Measurements from ENCODE around the gene HOXB9.

The HOXB9 gene

DNA sequence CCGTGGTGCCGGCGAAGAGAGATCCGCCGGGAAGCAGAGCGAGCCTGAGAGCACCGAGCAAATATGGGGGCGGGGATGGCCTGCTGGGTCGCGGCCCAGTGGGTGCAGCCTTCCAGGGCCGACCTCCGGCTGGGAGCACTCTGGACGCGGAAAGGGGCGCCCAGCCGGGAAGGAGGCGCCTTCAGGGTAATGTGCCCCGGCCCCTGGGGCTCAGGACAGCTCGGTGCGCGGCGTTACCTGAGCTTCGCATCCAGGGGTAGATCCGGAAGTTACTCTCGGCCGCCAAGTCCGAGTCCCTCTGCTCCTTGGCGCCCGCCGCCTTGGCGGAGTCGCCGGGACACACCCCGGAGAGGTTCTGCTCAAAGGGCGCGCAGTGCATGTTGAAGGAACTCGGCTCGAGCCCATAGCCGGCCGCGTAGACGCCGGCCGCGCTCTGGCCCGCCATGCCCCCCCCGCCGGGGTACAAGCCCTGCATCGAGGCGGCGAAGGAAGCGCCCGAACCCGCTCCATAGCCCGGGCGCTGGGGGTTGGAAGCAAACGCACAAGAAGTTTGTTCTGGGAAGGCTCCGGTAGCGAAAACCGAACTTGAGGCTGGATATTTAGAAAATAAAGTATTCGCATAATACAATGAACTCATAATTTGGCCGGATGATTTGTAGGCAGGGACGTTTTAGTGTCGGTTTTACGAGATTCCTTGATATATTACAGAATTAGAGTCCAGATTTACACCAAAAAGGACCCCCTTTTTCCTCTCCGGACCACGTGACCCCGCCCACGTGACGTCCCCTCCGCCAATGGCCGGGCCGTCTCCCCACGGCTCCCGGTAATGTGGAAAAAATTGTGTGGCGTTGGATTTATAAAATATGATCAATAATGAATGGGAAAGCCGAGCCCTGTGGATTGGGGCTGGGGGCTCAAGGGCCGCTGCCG, 15.6 kb downstream of the HOXB9 start, which contains the start of gene HOXB7:
Gene HOXB7, minus strand, starts transcription at position 736 of the 930 bp plus-strand sequence. Its CDS starts 99 bp downstream, at position 637.
- DNase-seq: peak; percentile 45

DNA sequence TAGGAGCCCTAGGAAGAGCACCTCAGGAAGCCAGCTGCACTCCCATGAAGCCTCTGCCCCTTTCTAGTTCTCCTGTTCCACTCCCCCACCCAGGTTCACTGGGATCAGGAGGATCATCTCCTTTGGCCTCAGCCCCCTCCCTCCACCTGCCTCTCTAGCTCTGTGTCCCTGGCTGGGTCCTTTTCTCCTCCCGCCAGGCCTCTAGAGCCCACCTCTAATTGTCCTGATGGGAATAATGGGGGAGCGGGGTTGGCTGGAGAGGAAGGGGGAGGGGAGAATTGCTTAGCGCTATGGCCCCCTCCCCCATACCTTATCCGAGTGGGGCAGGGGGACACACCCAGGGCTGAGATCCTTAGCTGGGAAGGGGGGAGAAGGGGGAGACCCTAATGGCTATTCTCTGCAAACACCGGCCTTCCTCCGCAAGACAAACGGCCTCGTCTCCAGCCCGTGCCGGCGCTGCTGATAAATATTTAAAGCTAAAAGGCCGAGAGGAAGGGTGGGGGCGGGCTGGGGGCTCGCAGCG, 16.3 kb downstream of the HOXB9 start:
- DNase-seq: no peak

DNA sequence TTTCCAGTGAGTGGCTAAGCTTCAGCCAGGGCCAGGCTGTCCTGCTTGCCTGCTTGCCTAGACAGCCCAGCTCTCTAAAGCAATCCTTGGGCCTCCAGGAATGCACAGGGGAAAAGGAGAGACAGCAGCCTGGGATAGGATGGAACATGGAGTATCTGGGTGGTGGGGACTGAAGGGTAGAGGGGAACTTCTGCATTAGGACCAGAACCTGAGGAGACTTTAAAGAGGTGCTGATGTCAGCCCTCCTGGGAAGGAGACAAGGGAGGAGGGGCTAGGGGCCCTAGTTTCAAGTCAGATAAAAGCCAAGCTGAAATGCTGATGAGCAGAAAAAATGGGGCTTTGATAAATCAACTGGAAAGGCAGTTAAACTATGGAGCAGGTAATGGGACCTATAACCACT, 17.1 kb downstream of the HOXB9 start:
- DNase-seq: no peak

DNA sequence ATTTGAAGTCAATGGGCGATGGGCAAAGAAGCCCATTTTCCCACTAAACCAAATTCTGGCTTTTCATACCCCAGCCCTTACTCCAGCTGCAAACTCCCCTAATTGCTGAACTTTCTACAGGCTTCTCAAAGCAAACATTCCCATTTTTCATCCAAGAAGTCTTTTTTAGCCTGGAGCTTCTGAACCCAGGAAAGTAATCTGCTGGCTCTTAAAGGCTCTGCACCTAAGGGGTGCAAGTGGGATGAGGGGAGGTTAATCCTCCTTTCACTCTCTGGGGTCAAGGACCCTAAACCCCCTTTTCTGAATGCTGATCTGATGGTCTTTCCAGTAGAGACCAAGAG, 17.7 kb downstream of the HOXB9 start:
- no peak for DNase-seq

DNA sequence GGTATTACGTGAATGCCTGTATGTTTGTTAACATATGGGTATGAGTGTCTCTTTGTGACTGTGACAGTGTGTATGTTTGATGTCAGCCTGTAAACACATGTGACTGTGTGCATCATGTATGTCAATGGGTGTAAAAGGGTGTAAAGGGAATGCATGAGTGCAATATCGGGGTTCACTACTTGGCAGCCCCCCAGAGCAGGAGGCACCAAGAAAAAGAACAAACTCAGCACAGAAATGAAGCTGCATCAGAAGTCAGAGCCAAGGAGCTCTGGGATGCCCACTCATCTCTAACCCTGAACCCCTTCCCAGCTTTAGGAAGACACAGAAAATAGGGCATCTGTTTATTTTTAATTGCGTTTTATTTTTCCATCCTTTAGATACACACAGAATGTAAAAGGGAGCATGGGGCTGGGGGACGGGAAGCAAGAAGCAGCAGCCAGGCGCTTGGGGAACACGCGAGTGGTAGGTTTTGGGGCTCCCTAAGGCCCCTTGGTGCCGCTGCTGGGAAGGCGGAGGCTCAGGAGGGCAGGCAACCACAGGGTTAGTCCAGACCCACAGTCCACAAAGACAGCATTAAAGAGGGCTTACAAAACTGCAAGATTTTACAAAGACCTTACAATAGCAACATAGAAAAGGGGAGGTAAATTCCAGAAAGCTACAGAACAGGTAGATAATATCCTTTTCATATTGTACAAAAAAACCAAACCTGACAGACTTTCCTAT, 19.1 kb downstream of the HOXB9 start:
- DNase-seq: no peak

DNA sequence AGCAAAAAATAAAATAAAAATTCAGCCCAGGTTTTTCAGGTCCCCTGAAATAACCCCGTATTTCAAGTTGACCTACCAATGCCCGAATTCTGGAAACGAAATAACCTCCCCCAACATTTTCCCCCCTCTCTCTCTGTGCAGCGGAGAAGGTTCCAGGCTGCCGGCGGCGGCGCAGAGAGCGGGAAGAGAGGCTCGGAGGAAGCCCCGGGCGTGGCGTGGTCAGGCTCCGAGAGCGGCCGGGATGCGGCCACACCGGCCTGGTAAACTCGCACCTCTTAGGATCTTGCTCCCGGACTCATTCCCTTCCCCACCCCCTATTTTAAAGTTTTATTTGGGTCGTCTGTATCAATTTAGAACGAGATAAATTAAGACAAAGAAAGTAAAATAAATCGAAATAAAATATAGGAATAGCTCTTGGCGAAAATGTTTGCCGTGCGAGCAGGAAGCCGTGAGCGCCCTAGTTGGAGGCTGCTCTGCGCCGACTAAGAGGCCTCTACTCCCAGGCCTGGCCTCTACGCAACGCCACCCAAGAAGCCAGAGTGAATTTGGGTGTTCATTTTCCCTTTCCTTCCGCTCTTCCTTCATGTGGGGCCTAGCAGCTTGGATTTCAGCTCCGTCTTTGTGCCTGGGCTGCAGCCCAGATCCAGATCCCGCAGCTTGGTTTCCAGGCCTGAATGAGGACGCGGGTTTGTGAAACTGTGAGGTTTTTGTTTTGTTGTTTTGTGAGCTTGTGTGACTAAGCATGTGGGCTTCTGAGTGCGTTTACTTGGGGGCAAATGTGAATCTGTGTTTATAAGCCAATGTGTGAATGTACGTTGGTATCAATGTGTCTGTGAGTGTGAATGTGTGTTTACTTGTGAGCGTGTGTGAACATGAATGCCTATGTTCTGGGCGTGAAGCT, 19.9 kb downstream of the HOXB9 start:
- no peak for DNase-seq

DNA sequence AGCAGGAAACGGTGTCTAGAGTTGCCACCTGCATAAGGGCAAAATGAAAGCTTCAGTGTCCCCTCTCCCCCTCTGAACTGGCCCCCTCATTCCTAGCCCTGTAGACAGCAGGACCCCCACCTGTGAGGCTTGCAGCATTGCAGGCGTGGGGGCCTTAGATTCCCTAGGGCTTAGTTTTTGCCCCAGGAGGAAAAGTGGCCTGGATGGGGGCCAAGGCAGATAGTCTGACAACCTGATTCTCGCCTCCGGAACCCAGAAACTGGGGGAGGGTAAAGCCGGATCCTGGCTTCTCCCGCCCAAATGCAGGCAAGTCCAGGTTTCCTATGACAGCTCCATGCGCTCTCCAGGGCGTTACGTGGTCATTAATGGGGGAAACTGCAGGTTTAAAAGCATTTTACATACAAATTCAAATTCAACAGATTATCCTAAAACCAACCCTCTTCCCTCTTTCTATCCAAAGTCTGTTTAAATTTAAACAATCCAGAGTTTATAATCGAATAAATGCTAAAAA, 20.7 kb downstream of the HOXB9 start:
- no peak for DNase-seq

DNA sequence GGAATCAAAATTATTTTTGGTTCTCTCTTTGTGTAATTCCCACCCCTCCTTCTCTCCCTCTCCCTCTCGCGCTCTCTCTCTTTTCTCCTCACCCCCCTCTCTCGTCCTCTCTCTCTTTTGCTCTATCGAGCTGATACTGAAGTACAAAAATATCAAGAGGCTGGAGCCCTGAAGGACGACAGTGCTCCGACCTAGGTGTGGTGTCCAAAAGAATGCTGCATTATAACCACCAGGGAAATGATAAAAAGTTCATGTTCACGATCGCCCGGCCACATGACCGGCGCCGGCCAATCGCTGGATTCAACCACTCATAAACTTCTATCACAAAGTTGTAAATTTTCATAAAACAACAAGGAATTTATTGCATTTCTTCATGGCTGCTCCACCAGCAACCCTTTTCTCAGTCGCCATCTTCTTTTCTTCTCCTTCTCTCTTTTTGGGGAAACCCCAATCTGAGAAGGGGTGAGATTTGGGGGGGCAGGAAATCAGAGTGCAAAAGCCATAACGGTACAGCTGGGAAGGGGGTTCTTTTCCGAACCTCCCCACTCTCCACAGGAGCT, 21.3 kb downstream of the HOXB9 start, which contains the start of gene HOXB6:
Gene HOXB6, minus strand, starts transcription at position 217 of the 560 bp plus-strand sequence. CDS start 6,836 bp downstream, outside the sequence.
- no peak for DNase-seq

DNA sequence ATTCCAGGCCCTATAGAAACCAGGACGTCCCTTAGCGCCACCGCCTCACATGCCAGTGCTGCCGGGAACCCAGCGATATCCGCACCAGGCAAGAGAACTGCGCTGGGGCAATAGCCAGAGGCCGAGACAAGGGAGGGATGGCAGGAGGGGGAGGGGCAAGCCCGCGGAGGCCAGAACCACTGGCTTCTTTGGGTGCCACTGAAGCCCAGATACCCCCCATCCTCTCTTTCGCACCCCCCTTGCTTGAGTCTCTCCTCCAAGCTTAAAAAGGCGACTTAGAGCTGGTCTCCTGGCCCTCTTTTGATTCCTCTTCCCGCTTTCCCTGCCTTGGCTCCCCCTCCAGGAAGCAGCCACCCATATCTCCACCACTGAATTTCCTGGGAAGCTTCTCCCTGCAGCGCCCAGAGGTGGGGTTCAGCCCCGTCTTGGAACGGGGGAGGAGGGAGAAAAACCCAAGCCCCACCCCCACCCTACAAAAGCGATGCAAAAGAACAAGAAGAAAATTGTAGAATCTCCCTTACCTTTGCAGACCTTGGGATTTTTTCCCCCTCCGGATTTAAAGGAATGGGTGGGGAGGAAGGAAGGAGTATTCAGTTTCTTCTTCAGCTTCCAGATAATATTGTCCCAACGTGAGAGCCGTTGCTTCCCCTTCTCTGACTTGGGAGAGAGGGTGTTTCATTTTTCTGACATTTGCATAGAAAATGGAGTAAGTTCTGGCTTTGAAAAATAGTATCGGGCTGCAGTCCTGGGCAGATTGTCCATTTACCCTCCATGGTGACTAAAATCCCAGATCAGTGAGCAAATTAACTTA, 22.0 kb downstream of the HOXB9 start:
- DNase-seq: peak; percentile 24

DNA sequence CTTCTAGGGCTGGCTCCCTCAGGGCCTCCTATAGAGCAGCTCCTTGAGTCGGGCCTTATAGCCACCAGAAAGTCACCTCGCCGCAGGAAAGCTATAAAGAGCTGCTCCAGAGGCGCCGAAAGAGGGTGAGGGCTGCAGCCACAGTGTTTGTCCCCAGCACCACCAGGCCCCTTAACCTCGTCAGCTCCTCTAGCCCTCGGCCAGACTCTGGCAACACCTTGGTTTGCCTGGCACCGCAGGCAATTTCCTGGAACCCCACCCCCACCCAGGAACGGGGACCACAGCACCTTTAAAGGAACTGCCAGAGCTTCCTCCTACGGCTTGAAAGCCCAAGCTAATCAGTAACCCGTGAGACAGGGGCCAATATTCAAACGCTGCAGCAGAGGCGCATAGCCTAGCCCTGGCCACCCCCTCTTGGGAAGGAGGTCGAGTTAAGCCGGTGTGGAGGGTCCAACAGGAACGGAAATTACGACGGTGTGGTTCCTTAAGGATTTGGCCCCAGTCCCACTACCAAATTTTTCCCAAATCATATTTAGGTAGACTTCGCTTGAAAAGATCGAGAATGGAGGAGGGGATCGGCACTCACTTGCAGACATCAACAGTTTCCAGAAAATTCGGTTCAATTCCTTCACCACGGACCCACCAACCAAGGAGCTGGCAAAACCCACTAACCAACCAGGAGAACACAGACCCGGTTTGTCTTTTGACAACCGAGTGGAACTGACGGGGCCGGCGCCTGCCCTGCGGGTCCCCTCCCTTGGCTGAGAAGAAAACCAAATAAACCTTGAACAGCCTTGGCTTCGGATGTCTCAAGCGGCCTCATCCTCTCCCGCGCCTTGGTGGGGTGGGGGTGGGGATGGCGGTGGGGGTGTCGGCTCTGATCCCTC, 24.4 kb downstream of the HOXB9 start:
- no peak for DNase-seq

DNA sequence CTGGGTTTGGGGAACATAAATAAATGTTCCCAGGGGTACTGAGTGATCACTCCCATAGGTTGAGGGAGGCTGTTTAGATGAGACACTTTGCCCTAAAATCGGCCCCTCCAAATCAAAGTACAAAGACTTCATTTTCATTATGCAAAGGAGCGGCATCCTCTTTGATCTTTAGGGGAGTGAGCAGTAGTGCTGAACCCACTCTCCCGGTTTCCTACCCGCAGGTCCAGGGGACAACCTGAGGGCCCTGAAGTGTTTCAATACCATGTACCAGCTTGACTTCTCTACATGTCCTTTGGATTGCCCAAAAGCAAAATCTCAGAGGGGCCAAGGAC, 25.0 kb downstream of the HOXB9 start:
- DNase-seq: no peak

DNA sequence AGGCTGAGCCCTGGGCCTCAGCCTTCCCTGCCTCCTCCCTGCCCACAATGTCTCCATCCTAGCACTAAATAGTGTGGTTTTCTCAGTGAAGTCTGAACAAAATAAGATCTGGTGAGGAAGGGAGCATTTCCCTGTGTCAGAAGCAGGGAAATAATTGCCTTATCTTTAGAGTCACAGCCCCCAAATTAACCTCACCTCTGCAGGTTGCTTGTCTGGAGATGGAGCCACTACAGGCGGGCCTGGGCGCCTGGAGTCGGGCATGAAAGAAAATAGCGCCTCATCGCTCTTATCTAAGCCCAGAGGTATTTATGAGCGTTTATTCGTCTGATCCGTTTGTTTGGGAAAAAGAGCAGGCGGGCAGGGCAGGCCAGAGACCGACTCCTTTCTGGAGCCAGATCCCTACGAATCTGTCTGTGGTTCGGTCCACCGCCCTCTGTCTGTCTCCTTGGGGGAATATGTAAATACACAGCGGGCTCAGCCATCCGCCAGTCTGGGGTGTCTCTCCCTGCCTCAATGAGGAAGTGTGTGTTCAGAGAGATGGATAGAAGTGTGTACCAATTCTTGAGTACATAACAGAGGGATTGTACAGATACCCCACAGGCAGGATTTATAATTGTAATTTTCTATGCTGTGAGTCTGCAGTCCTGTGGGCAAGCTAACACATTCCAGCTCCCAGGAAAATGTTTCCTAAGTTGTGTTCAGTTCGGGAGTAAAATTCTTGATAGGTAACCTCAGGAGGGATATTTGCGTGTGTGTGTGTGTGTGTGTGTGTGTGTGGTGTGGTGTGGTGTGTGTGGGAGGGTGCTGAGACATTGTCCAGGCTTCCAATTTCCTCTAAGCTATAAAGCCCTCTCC, 25.7 kb downstream of the HOXB9 start:
- DNase-seq: peak; percentile 47

DNA sequence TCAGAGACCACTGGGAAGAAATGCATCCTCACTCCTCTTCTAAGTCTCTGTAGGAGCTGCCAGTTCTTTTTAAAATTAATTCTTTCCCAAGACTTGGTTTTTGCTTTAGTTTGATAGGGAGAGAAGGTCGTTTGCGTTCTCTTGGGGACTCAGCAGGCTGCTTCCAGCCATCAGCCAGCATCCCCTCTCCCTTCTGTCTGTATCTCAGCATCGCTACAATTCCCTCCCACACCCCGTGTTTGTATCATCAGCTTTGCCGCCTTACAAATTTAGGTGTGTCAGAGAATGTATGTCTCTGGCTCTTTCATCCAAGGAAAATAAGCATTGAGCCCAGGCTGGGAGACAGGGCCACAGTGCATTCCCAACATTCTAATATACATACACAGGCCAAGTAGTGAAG, 26.8 kb downstream of the HOXB9 start:
- no peak for DNase-seq

DNA sequence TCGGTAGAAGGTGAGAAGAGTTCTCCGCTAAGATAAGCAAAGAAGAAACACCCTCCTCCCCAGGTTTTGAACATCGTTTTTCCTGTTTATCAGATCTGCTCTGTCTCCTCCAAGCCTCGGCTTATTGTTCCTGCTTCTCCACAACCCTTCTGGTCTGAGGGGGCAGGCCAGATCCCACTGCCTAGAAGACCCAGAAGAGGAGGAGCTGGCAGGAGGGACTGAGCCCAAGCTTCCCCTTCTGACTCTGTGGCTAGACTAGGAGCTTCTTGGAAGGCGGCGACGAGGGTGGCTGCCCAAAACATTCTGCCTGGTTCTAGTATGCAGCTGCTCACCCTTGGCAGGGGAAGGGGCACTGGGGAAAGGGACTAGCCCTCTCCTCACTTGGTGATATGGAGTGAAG, 27.4 kb downstream of the HOXB9 start:
- no peak for DNase-seq

DNA sequence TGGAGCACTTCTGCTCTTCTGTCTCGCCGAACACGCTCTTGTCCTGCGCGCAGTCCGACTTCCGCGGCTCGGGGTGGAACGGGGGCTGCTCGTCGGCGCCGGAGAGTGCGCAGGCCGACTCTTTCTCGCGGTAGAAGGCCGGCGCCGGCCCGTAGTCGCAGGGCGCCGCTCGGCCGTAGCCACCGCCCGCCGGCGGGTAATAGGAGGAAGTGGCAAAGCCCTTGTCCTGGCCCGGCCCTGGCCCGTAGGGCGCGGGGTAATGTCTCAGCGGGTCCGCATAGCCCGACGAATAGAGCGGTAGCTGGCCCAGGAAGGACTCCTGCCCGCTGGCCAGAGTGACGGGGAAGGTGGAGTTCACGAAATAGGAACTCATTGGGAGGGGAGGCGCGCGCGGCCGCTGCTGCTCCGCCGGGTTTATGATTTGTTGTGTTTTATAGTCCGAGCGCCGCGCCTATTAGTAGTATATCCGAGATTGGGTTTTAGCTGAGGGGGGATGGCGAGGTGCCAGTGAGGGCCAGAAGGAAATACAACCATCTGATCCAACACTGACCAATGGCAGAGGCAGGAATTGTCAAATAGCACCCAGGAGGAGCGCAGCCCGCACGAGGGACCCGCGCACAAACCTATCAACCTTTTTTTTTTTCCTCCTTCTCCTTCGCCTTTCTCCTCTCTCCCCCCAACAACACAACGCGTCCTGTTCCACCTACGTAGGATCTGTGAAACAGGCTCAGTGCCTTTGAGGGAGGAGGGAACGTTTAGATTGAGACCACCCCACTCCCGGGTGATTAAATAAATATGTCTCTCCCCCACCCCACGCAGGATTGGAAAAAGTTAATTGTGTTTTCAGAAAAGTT, 28.2 kb downstream of the HOXB9 start:
- peak; percentile 54 for DNase-seq

DNA sequence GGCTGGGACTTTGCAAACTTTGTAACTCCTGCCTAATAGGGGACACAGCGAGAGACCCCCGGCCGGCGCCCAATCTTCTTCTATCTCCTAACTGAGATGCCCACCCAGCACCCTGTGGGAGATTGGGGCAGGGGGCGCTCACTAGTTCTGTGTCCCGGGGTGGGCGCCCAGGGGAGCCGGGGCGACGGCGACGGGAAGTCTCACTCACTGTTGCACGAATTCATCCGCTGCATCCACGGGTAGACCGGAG, 28.7 kb downstream of the HOXB9 start:
- DNase-seq: no peak

DNA sequence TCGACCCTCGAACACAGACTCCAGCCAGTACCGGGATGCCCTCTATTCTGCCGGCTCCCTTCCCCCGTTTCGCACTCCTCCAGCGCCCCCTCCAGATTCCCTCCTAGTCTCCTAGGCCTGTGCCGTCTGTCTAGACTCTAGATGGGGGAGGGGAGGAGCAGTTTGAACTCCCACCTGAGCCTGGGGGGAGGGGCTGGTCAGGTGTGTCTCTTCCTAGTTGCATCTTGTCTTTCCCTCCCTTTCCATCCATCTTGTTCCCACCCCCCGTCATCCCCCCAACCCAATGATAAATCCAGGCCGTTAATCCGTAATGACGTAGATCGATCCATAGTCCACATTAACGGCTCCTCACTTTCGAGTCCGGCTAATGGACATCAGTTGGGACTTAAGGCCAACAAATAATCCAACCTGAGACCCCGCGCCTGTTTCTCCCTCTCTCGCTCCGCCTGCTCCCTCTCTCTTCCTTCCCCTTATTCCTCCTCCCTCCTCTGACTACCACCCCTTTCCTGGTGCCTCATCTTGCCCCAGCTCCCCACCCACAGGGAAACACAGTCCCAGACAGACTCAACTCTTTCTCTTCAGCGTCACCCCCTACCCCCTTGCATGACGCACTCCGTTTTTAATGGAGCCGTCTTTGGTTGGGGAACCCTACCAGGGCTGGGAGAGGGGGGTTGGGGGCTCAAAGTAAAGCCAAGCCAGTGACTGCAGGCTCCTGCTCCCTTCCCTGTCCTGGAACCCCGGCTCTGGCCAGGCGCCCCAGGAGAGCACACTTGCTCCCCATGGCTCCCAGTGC, 29.2 kb downstream of the HOXB9 start:
- no peak for DNase-seq
